Neural cell (in vitro differentiated cells): ENCODE results near the gene PGLYRP1.

Experiments
- EZH2 ChIP-seq: fragments of 200-600, 300-800 bp; shearing (Covaris generic), sonication (generic); IDR thresholded peaks from 2 replicates; pipeline ENCODE4 v1.6.1; 2014; ENCODE audit warnings: antibody characterized with exemption, low read length, borderline replicate concordance, mild to moderate bottlenecking; ENCODE audit not compliant: insufficient read depth, poor library complexity, severe bottlenecking
- TF ChIP-seq, protein P1 (sequence below): fragments of 450-650 bp; IDR thresholded peaks from 2 replicates; pipeline ENCODE4 v1.5.1; 2014; ENCODE audit warnings: antibody characterized with exemption, mild to moderate bottlenecking, moderate library complexity; ENCODE audit not compliant: poor library complexity, severe bottlenecking
- TF ChIP-seq, protein P2 (sequence below): IDR thresholded peaks from 2 replicates; pipeline ENCODE4 v1.6.1; 2012; ENCODE audit warnings: borderline replicate concordance

DNA sequence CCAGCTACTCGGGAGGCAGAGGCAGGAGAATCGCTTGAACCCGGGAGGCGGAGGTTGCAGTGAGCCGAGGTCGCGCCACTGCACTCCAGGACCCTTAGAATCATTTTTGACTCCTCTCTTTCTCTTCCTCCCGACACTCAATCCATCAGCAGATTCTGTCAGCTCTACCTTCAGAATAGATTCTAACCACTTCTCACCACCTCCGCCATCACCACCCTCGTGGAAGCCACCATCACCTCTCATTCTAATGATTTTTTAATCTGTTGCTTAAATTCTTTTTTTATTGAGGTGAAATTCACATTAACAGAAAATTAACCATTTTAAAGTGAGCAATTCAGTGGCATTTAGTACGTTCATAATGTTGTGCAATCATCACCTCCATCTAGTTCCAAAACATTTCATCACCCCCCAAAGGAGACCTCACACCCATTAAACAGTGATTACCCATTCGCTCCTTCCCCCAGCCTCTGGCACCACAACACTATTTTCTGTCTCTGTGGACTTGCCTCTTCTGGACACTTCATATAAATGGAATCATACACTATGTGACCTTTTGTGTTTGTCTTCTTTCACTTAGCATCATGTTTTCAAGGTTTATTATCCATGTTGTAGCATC, 32.6 kb downstream of the PGLYRP1 start:
- TF ChIP-seq, protein P1, sequence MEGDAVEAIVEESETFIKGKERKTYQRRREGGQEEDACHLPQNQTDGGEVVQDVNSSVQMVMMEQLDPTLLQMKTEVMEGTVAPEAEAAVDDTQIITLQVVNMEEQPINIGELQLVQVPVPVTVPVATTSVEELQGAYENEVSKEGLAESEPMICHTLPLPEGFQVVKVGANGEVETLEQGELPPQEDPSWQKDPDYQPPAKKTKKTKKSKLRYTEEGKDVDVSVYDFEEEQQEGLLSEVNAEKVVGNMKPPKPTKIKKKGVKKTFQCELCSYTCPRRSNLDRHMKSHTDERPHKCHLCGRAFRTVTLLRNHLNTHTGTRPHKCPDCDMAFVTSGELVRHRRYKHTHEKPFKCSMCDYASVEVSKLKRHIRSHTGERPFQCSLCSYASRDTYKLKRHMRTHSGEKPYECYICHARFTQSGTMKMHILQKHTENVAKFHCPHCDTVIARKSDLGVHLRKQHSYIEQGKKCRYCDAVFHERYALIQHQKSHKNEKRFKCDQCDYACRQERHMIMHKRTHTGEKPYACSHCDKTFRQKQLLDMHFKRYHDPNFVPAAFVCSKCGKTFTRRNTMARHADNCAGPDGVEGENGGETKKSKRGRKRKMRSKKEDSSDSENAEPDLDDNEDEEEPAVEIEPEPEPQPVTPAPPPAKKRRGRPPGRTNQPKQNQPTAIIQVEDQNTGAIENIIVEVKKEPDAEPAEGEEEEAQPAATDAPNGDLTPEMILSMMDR, result no peak
- TF ChIP-seq EZH2, result no peak
- TF ChIP-seq, protein P2, sequence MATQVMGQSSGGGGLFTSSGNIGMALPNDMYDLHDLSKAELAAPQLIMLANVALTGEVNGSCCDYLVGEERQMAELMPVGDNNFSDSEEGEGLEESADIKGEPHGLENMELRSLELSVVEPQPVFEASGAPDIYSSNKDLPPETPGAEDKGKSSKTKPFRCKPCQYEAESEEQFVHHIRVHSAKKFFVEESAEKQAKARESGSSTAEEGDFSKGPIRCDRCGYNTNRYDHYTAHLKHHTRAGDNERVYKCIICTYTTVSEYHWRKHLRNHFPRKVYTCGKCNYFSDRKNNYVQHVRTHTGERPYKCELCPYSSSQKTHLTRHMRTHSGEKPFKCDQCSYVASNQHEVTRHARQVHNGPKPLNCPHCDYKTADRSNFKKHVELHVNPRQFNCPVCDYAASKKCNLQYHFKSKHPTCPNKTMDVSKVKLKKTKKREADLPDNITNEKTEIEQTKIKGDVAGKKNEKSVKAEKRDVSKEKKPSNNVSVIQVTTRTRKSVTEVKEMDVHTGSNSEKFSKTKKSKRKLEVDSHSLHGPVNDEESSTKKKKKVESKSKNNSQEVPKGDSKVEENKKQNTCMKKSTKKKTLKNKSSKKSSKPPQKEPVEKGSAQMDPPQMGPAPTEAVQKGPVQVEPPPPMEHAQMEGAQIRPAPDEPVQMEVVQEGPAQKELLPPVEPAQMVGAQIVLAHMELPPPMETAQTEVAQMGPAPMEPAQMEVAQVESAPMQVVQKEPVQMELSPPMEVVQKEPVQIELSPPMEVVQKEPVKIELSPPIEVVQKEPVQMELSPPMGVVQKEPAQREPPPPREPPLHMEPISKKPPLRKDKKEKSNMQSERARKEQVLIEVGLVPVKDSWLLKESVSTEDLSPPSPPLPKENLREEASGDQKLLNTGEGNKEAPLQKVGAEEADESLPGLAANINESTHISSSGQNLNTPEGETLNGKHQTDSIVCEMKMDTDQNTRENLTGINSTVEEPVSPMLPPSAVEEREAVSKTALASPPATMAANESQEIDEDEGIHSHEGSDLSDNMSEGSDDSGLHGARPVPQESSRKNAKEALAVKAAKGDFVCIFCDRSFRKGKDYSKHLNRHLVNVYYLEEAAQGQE, result no peak
